H9 (cell line): Measurements from ENCODE around the gene UBL4A. TPM values are rescaled to one million over a fixed set of nuclear protein-coding genes. Genes with fewer than 3 reads are reported as not detected.

ENCODE experiments used
- DNase-seq: peaks from one replicate; pipeline ENCODE4 v3.0.0-alpha.2; 2017
- H2AFZ ChIP-seq: one replicate; pipeline ENCODE4 v1.6.1; 2013; ENCODE audit warnings: mild to moderate bottlenecking, low read length, control low read depth, moderate library complexity
- H2AK5ac ChIP-seq: 2 replicates; pipeline ENCODE4 v1.6.1; 2013; ENCODE audit warnings: low read length, control low read depth, mixed read lengths; ENCODE audit not compliant: insufficient read length
- H2BK120ac ChIP-seq: one replicate; pipeline ENCODE4 v1.6.1; 2013; ENCODE audit warnings: low read depth, mild to moderate bottlenecking, low read length, control low read depth, inconsistent platforms; ENCODE audit not compliant: poor library complexity, severe bottlenecking
- H2BK12ac ChIP-seq: 2 replicates; pipeline ENCODE4 v1.6.1; 2013; ENCODE audit warnings: low read length, control low read depth, mixed read lengths, low read depth; ENCODE audit not compliant: insufficient read length
- H2BK15ac ChIP-seq: 2 replicates; pipeline ENCODE4 v1.6.1; 2013; ENCODE audit warnings: low read depth, low read length, control low read depth
- H2BK20ac ChIP-seq: one replicate; pipeline ENCODE4 v1.6.1; 2013; ENCODE audit warnings: low read depth, mild to moderate bottlenecking, low read length, control low read depth, inconsistent platforms; ENCODE audit not compliant: poor library complexity, severe bottlenecking
- H2BK5ac ChIP-seq: 2 replicates; pipeline ENCODE4 v1.6.1; 2013; ENCODE audit warnings: low read length, control low read depth, mixed read lengths; ENCODE audit not compliant: insufficient read length
- H3K14ac ChIP-seq: 2 replicates; pipeline ENCODE4 v1.6.1; 2013; ENCODE audit warnings: low read length, control low read depth; ENCODE audit not compliant: insufficient read depth
- H3K18ac ChIP-seq: 2 replicates; pipeline ENCODE4 v1.6.1; 2013; ENCODE audit warnings: low read depth, mild to moderate bottlenecking, mixed read lengths, low read length, control low read depth; ENCODE audit not compliant: insufficient read length
- H3K23ac ChIP-seq: 2 replicates; pipeline ENCODE4 v1.6.1; 2013; ENCODE audit warnings: low read length, control low read depth, mixed read lengths, low read depth; ENCODE audit not compliant: insufficient read length
- H3K23me2 ChIP-seq: 2 replicates; pipeline ENCODE4 v1.6.1; 2013; ENCODE audit warnings: low read depth, mild to moderate bottlenecking, mixed read lengths, low read length, control low read depth; ENCODE audit not compliant: insufficient read length, poor library complexity, severe bottlenecking
- H3K27ac ChIP-seq: 2 replicates; pipeline ENCODE4 v1.5.1; 2013; ENCODE audit warnings: low read length, control low read depth, mixed read lengths, low read depth; ENCODE audit not compliant: insufficient read length
- H3K27me3 ChIP-seq: 2 replicates; pipeline ENCODE4 v1.6.1; 2013; ENCODE audit warnings: low read length, control low read depth, inconsistent platforms; ENCODE audit not compliant: insufficient read depth
- H3K4ac ChIP-seq: 2 replicates; pipeline ENCODE4 v1.6.1; 2013; ENCODE audit warnings: low read depth, mild to moderate bottlenecking, control low read depth, inconsistent platforms, low read length, moderate library complexity
- H3K4me1 ChIP-seq: 2 replicates; pipeline ENCODE4 v1.6.1; 2013; ENCODE audit warnings: low read length, control low read depth, inconsistent platforms; ENCODE audit not compliant: insufficient read depth
- H3K4me2 ChIP-seq: 2 replicates; pipeline ENCODE4 v1.6.1; 2013; ENCODE audit warnings: low read length, control low read depth, mixed read lengths; ENCODE audit not compliant: insufficient read length, insufficient read depth
- H3K56ac ChIP-seq: 2 replicates; pipeline ENCODE4 v1.6.1; 2013; ENCODE audit warnings: low read depth, mild to moderate bottlenecking, mixed read lengths, low read length, control low read depth; ENCODE audit not compliant: insufficient read length
- H3K79me1 ChIP-seq: 2 replicates; pipeline ENCODE4 v1.6.1; 2013; ENCODE audit warnings: low read depth, mild to moderate bottlenecking, moderate library complexity, low read length, control low read depth, inconsistent platforms; ENCODE audit not compliant: insufficient read depth, poor library complexity, severe bottlenecking
- H3K79me2 ChIP-seq: 2 replicates; pipeline ENCODE4 v1.6.1; 2013; ENCODE audit warnings: low read length, control low read depth, inconsistent platforms; ENCODE audit not compliant: insufficient read depth
- H3K9ac ChIP-seq: 2 replicates; pipeline ENCODE4 v1.6.1; 2013; ENCODE audit warnings: low read length, control low read depth, mixed read lengths; ENCODE audit not compliant: insufficient read length; ENCODE audit errors: extremely low read depth
- H3K9me3 ChIP-seq: one replicate; pipeline ENCODE4 v1.6.1; 2013; ENCODE audit warnings: low read depth, low read length, inconsistent platforms; ENCODE audit not compliant: control insufficient read depth
- H3T11ph ChIP-seq: one replicate; pipeline ENCODE4 v1.6.1; 2013; ENCODE audit warnings: mild to moderate bottlenecking, low read length, control low read depth, inconsistent platforms
- H4K20me1 ChIP-seq: one replicate; pipeline ENCODE4 v1.6.1; 2013; ENCODE audit not compliant: control insufficient read depth, insufficient read length, insufficient read depth
- H4K5ac ChIP-seq: 2 replicates; pipeline ENCODE4 v1.6.1; 2013; ENCODE audit warnings: low read depth, mild to moderate bottlenecking, mixed read lengths, low read length, control low read depth; ENCODE audit not compliant: insufficient read length
- H4K8ac ChIP-seq: replicated peaks from 2 replicates; pipeline ENCODE4 v1.6.1; 2013; ENCODE audit warnings: low read length, control low read depth, mixed read lengths, low read depth; ENCODE audit not compliant: insufficient read length
- H4K91ac ChIP-seq: 2 replicates; pipeline ENCODE4 v1.6.1; 2013; ENCODE audit warnings: low read depth, mild to moderate bottlenecking, moderate library complexity, mixed read lengths, low read length, control low read depth; ENCODE audit not compliant: insufficient read length
- H3K27ac Mint-ChIP-seq, 3 experiments: 2 replicates in 2 of 3; 3 replicates in 1 of 3; pipeline ENCODE4 v1.8.0; 2020 to 2021; ENCODE audit warnings: mixed read lengths in 3 of 3, mild to moderate bottlenecking in 1 of 3, moderate library complexity in 1 of 3
- H3K27me3 Mint-ChIP-seq: 2 replicates; pipeline ENCODE4 v1.8.0; 2021; ENCODE audit warnings: low read depth, mild to moderate bottlenecking, moderate library complexity, mixed read lengths
- H3K36me3 Mint-ChIP-seq, 3 experiments: 2 replicates in 2 of 3; 3 replicates in 1 of 3; pipeline ENCODE4 v1.8.0; 2020 to 2021; ENCODE audit warnings: low read depth in 3 of 3, mixed read lengths in 3 of 3; ENCODE audit not compliant: insufficient read depth in 1 of 3
- H3K4me1 Mint-ChIP-seq, 2 experiments: 2 replicates each; pipeline ENCODE4 v1.8.0; 2020; ENCODE audit warnings: mixed read lengths in 2 of 2
- H3K4me3 Mint-ChIP-seq, 2 experiments: 2 replicates in 1 of 2; 3 replicates in 1 of 2; pipeline ENCODE4 v1.8.0; 2020 to 2021; ENCODE audit warnings: mild to moderate bottlenecking in 2 of 2, mixed read lengths in 2 of 2, moderate library complexity in 1 of 2
- H3K9me3 Mint-ChIP-seq, 2 experiments: 2 replicates in 1 of 2; 3 replicates in 1 of 2; pipeline ENCODE4 v1.8.0; 2020; ENCODE audit warnings: mild to moderate bottlenecking in 2 of 2, mixed read lengths in 2 of 2, moderate library complexity in 1 of 2
- WGBS: extraction: QIAGEN DNeasy Blood & Tissue Kit; methylation state at CpG from one replicate; pipeline ENCODE4 v1.1.7; 2013; ENCODE audit warnings: missing lambda C conversion rate, low lambda C conversion rate, mixed read lengths; ENCODE audit not compliant: insufficient read length; ENCODE audit errors: extremely low coverage; 5-methylcytosine and 5-hydroxymethylcytosine counted together
- total RNA-seq: library from RNA; stranded (reverse); gene quantifications from 2 replicates; pipeline ENCODE4 v1.2.1, GENCODE V29; 2021
- TF ChIP-seq, protein P1 (sequence below): fragments of 200-600 bp; sonication (generic); conservative IDR thresholded peaks from 3 replicates; pipeline ENCODE4 v1.8.0; 2021; ENCODE audit warnings: antibody characterized with exemption, mild to moderate bottlenecking

Gene UBL4A
- total RNA-seq, 1 experiment from 2014 or later = 30.9 TPM

GRCh38 chrX:154478728-154479622 is 7.4 kb downstream of the UBL4A start, which contains the start of gene LAGE3:
Gene LAGE3, minus strand, starts transcription at chrX:154479281. Its CDS starts 366 bp downstream, at chrX:154478915.
- H3K27me3 ChIP-seq = no peaks in the 10 kb centered on the region
- H3K79me1 ChIP-seq = no peaks in the 10 kb centered on the region
- TF ChIP-seq, protein P1, sequence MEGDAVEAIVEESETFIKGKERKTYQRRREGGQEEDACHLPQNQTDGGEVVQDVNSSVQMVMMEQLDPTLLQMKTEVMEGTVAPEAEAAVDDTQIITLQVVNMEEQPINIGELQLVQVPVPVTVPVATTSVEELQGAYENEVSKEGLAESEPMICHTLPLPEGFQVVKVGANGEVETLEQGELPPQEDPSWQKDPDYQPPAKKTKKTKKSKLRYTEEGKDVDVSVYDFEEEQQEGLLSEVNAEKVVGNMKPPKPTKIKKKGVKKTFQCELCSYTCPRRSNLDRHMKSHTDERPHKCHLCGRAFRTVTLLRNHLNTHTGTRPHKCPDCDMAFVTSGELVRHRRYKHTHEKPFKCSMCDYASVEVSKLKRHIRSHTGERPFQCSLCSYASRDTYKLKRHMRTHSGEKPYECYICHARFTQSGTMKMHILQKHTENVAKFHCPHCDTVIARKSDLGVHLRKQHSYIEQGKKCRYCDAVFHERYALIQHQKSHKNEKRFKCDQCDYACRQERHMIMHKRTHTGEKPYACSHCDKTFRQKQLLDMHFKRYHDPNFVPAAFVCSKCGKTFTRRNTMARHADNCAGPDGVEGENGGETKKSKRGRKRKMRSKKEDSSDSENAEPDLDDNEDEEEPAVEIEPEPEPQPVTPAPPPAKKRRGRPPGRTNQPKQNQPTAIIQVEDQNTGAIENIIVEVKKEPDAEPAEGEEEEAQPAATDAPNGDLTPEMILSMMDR = no peak
- peaks cover 70 to 90% of the 10 kb centered on the region in 2 experiments for H3K9me3 Mint-ChIP-seq
- DNase-seq = peak; percentile 89
- no peak within 1 kb of the TSS for H4K8ac ChIP-seq
- no peak within 1 kb of the TSS for H2BK5ac ChIP-seq
- H3K4me1 Mint-ChIP-seq = peaks cover 6 to 13% of the 10 kb centered on the region in 2 experiments
- H2BK20ac ChIP-seq = no peak within 1 kb of the TSS
- H3K27me3 Mint-ChIP-seq = peaks cover 15% of the 10 kb centered on the region
- H3K27ac Mint-ChIP-seq = peak within 1 kb of the TSS in 1 of 3 experiments; percentile 87; a peak in 2 of 7 replicates
- peak within 1 kb of the TSS; percentile 60 for H3K4me2 ChIP-seq
- H3K23ac ChIP-seq = no peak within 1 kb of the TSS
- peaks cover 12 to 30% (median 26%) of the 10 kb centered on the region in 3 experiments for H3K36me3 Mint-ChIP-seq
- peaks cover 4% of the 10 kb centered on the region for H3K23me2 ChIP-seq
- H2AK5ac ChIP-seq = no peak within 1 kb of the TSS
- H3K56ac ChIP-seq = no peak within 1 kb of the TSS
- no peaks in the 10 kb centered on the region for H3K4me1 ChIP-seq
- H4K20me1 ChIP-seq = no peaks in the 10 kb centered on the region
- no peak within 1 kb of the TSS for H2AFZ ChIP-seq
- H3K18ac ChIP-seq = peak within 1 kb of the TSS; percentile 83
- H3K4ac ChIP-seq = no peak within 1 kb of the TSS
- no CpG with 5 or more reads among the region's 85 CpGs for WGBS
- H4K5ac ChIP-seq = no peak within 1 kb of the TSS
- H2BK120ac ChIP-seq = no peak within 1 kb of the TSS
- no peaks in the 10 kb centered on the region for H3K79me2 ChIP-seq
- peak within 1 kb of the TSS; percentile 91; the same call in 1 of the 2 replicates for H3K14ac ChIP-seq
- peak within 1 kb of the TSS; percentile 74 to 86 for H3K4me3 Mint-ChIP-seq
- H3K27ac ChIP-seq = no peak within 1 kb of the TSS
- no peak within 1 kb of the TSS for H3K9ac ChIP-seq
- peaks cover 23% of the 10 kb centered on the region for H3K9me3 ChIP-seq
- no peak within 1 kb of the TSS for H2BK12ac ChIP-seq
- H3T11ph ChIP-seq = no peak within 1 kb of the TSS
- H4K91ac ChIP-seq = no peak within 1 kb of the TSS
- no peak within 1 kb of the TSS for H2BK15ac ChIP-seq
